Measurements from ENCODE around the gene RNF41. TPM values are rescaled to one million over a fixed set of nuclear protein-coding genes. Genes with fewer than 3 reads are reported as not detected.

The RNF41 gene
- total and polyA plus RNA-seq, 2 donors (not counting 1 experiment from before 2014, with no cell fraction given) = 113 to 129 TPM

GRCh38 chr12:56202366-56202765 is 19.4 kb downstream of the RNF41 start:
- no CpG with 5 or more reads among the region's 1 CpG for WGBS (ENCODE audit: insufficient coverage)
- Histone ChIP-seq H4K20me1 (ENCODE audit: control insufficient read depth, insufficient read depth, low read length, poor library complexity, severe bottlenecking) (no peaks in the 10 kb centered on the region), H3K4me3 (ENCODE audit: control extremely low read depth in 1 of 5, extremely low read depth in 1 of 5, insufficient read depth in 1 of 5, low read depth in 2 of 5, low read length in 4 of 5) (no peak overlapping the region), H3K27ac (ENCODE audit: low read length in 2 of 2) (peak overlapping the region in 1 of 2 donors; percentile 56), H3K36me3 (replicated peaks in 1 of 2; ENCODE audit: control extremely low read depth in 1 of 2, control insufficient read depth in 1 of 2, extremely low read depth in 1 of 2, insufficient read depth in 2 of 2, low read length in 1 of 2) (peaks cover 3 to 29% of the 10 kb centered on the region in 2 experiments), H3K27me3 (replicated peaks in 1 of 4; ENCODE audit: control extremely low read depth in 1 of 4, control insufficient read depth in 3 of 4, insufficient read depth in 4 of 4, low read length in 3 of 4) (no peaks in the 10 kb centered on the region), H3K9ac (ENCODE audit: low read length) (no peak overlapping the region), H3K4me2 (replicated peaks; ENCODE audit: low read depth, low read length, poor library complexity, severe bottlenecking) (no peak overlapping the region), H3K4me1 (ENCODE audit: control insufficient read depth in 2 of 2, insufficient read depth in 2 of 2, low read length in 2 of 2) (peaks cover 2 to 3% of the 10 kb centered on the region in 2 donors), H3K9me3 (ENCODE audit: control extremely low read depth in 1 of 3, control insufficient read depth in 2 of 3, insufficient read depth in 1 of 3, low read length in 2 of 3) (no peaks in the 10 kb centered on the region), H2AFZ (ENCODE audit: insufficient read depth, low read depth, low read length, poor library complexity, severe bottlenecking) (no peak overlapping the region), H3K79me2 (ENCODE audit: control insufficient read depth, insufficient read depth, low read length) (no peaks in the 10 kb centered on the region)
- ChIA-PET CTCF (interaction anchor here (0.9 to 2.6 kb wide), 8 partner anchors 8 to 99 kb away, joined by 3 to 13 read pairs (median 6); partner anchors contain the start of genes ANKRD52, RNF41 and SMARCC2), POLR2A (interaction anchor here (0.5 to 0.8 kb wide), 2 partner anchors 20 to 508 kb away, joined by 4 read pairs; partner anchors contain the start of gene RNF41)
- Mint-ChIP-seq H3K9me3 (ENCODE audit: insufficient read depth) (no peaks in the 10 kb centered on the region), H3K4me1 (peaks cover 25% of the 10 kb centered on the region), H3K27ac (peak overlapping the region; percentile 28), H3K4me3 (no peak overlapping the region), H3K27me3 (no peaks in the 10 kb centered on the region)
- intact Hi-C loops (cut with micrococcal nuclease) = no loop called here
- ATAC-seq (ENCODE audit: low read depth) (no peak), DNase-seq (no peak)
- TF ChIP-seq EZH2 (IDR thresholded peaks at IDR 0.05; ENCODE audit: borderline replicate concordance, insufficient read depth, low read depth, low read length, poor library complexity, severe bottlenecking) = no peak
- TF ChIP-seq, protein P1, sequence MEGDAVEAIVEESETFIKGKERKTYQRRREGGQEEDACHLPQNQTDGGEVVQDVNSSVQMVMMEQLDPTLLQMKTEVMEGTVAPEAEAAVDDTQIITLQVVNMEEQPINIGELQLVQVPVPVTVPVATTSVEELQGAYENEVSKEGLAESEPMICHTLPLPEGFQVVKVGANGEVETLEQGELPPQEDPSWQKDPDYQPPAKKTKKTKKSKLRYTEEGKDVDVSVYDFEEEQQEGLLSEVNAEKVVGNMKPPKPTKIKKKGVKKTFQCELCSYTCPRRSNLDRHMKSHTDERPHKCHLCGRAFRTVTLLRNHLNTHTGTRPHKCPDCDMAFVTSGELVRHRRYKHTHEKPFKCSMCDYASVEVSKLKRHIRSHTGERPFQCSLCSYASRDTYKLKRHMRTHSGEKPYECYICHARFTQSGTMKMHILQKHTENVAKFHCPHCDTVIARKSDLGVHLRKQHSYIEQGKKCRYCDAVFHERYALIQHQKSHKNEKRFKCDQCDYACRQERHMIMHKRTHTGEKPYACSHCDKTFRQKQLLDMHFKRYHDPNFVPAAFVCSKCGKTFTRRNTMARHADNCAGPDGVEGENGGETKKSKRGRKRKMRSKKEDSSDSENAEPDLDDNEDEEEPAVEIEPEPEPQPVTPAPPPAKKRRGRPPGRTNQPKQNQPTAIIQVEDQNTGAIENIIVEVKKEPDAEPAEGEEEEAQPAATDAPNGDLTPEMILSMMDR (IDR thresholded peaks at IDR 0.05) = no peak

- H3K27ac ChIP-seq (ENCODE audit: low read length in 2 of 2) = no peak overlapping the region
- TF ChIP-seq EZH2 (IDR thresholded peaks at IDR 0.05; ENCODE audit: borderline replicate concordance, insufficient read depth, low read depth, low read length, poor library complexity, severe bottlenecking) = no peak
- TF ChIP-seq, protein P1 (IDR thresholded peaks at IDR 0.05) = no peak
- H3K27ac Mint-ChIP-seq = peak overlapping the region; percentile 22
- POLR2A ChIA-PET = interaction anchor here (0.6 kb wide), 1 partner anchor 89 kb away, joined by 6 read pairs; no protein-coding TSS in a partner anchor
- no peak overlapping the region for H3K9ac ChIP-seq (ENCODE audit: low read length)
- peaks cover 0 to 1% of the 10 kb centered on the region in 2 experiments for H3K36me3 ChIP-seq (replicated peaks in 1 of 2; ENCODE audit: control extremely low read depth in 1 of 2, control insufficient read depth in 1 of 2, extremely low read depth in 1 of 2, insufficient read depth in 2 of 2, low read length in 1 of 2)
- H3K4me1 ChIP-seq (ENCODE audit: control insufficient read depth in 2 of 2, insufficient read depth in 2 of 2, low read length in 2 of 2) = no peaks in the 10 kb centered on the region
- 100% methylated on average over 1 of the region's 1 CpG for WGBS (ENCODE audit: insufficient coverage)
- intact Hi-C loops (cut with micrococcal nuclease) = no loop called here
- no peaks in the 10 kb centered on the region for H4K20me1 ChIP-seq (ENCODE audit: control insufficient read depth, insufficient read depth, low read length, poor library complexity, severe bottlenecking)
- no peaks in the 10 kb centered on the region for H3K9me3 Mint-ChIP-seq (ENCODE audit: insufficient read depth)
- H3K4me3 ChIP-seq (ENCODE audit: control extremely low read depth in 1 of 5, extremely low read depth in 1 of 5, insufficient read depth in 1 of 5, low read depth in 2 of 5, low read length in 4 of 5) = no peak overlapping the region
- H3K79me2 ChIP-seq (ENCODE audit: control insufficient read depth, insufficient read depth, low read length) = no peaks in the 10 kb centered on the region
- peaks cover 7% of the 10 kb centered on the region for H3K4me1 Mint-ChIP-seq
- H3K4me2 ChIP-seq (replicated peaks; ENCODE audit: low read depth, low read length, poor library complexity, severe bottlenecking) = no peak overlapping the region
- ATAC-seq (ENCODE audit: low read depth) (no peak), DNase-seq (no peak)
- no peaks in the 10 kb centered on the region for H3K27me3 Mint-ChIP-seq
- H3K4me3 Mint-ChIP-seq = no peak overlapping the region
- H2AFZ ChIP-seq (ENCODE audit: insufficient read depth, low read depth, low read length, poor library complexity, severe bottlenecking) = no peak overlapping the region
- CTCF ChIA-PET = interaction anchor here (0.8 to 0.9 kb wide), 2 partner anchors 9 to 68 kb away, joined by 3 read pairs; partner anchors contain the start of gene COQ10A
- H3K9me3 ChIP-seq (ENCODE audit: control extremely low read depth in 1 of 3, control insufficient read depth in 2 of 3, insufficient read depth in 1 of 3, low read length in 2 of 3) = no peaks in the 10 kb centered on the region
- no peaks in the 10 kb centered on the region for H3K27me3 ChIP-seq (replicated peaks in 1 of 4; ENCODE audit: control extremely low read depth in 1 of 4, control insufficient read depth in 3 of 4, insufficient read depth in 4 of 4, low read length in 3 of 4)
These were observed 22.9 kb downstream of the RNF41 start for GRCh38 chr12:56198836-56199235.
